Heart left ventricle (tissue), 16 donors: ENCODE measurements around the gene APC2. TPM values are rescaled to one million over a fixed set of nuclear protein-coding genes. Genes with fewer than 3 reads are reported as not detected.

Experiments
- ATAC-seq, 4 donors: fragments of 200-7000 bp; cut with Tn5 transposase; one replicate each; pipeline ENCODE4 v1.9.1; 2020 to 2022; ENCODE audit warnings: moderate library complexity in 4 of 4, mild to moderate bottlenecking in 3 of 4, moderate number of reproducible peaks in 1 of 4
- DNase-seq, 5 donors: peaks; one replicate each; pipeline ENCODE4 v3.0.0-alpha.2; 2020
- H3K27ac ChIP-seq, 12 donors: fragments of 200-600 bp; sonication (generic) in 4 of 12; one replicate each; pipeline versions ENCODE4 v1.5.0 to v1.8.0; 2016 to 2022; ENCODE audit warnings: mild to moderate bottlenecking in 2 of 12
- H3K27me3 ChIP-seq, 9 donors: fragments of 200-600 bp; sonication (generic) in 2 of 9; one replicate each; pipeline versions ENCODE4 v1.5.1 to v1.8.0; 2016 to 2022; ENCODE audit warnings: mild to moderate bottlenecking in 3 of 9
- H3K36me3 ChIP-seq, 9 donors: fragments of 200-600 bp; sonication (generic) in 2 of 9; one replicate each; pipeline versions ENCODE4 v1.5.0 to v1.8.0; 2018 to 2022; ENCODE audit warnings: mild to moderate bottlenecking in 2 of 9
- H3K4me1 ChIP-seq, 12 donors: fragments of 200-600 bp; sonication (generic) in 4 of 12; one replicate each; pipeline versions ENCODE4 v1.5.0 to v1.8.0; 2016 to 2022; ENCODE audit warnings: mild to moderate bottlenecking in 3 of 12
- H3K4me3 ChIP-seq, 12 donors: fragments of 200-600 bp; sonication (generic) in 4 of 12; one replicate each; pipeline versions ENCODE4 v1.5.0 to v1.8.0; 2017 to 2022; ENCODE audit warnings: mild to moderate bottlenecking in 9 of 12, moderate library complexity in 4 of 12
- H3K9me3 ChIP-seq, 12 donors: fragments of 200-600 bp; sonication (generic) in 4 of 12; one replicate each; pipeline versions ENCODE4 v1.5.0 to v1.8.0; 2016 to 2022; ENCODE audit warnings: mild to moderate bottlenecking in 1 of 12
- POLR2A ChIP-seq, 2 donors: fragments of 450-650 bp; IDR thresholded peaks; one replicate each; pipeline ENCODE4 v1.6.1; 2017; ENCODE audit warnings: antibody characterized with exemption in 2 of 2, mild to moderate bottlenecking in 2 of 2, moderate library complexity in 2 of 2
- WGBS, 4 donors: extraction: QIAGEN DNeasy Blood & Tissue Kit in 2 of 4; methylation state at CpG; one replicate each; pipeline versions ENCODE4 v1.1.5 to v1.1.7; 2013 to 2018; 5-methylcytosine and 5-hydroxymethylcytosine counted together
- intact Hi-C, 10 donors: fragments of 100-400 bp; cut with DNase I; formaldehyde crosslinking; loops; one replicate each; pipeline versions ENCODE4 v1.11.1 to v1.14.2; 2022
- polyA plus RNA-seq, 2 donors: library from polyadenylated mRNA; stranded (reverse); fragments of 200-250 nt; gene quantifications; one replicate each; pipeline ENCODE4 v1.2.3, GENCODE V29; 2013
- total RNA-seq, 9 donors: library from RNA; depleted of rRNA in 2 of 9; stranded (reverse); fragments of >200 nt in 2 of 9; fragmentation: NEBNext Ultra II Directional in 3 of 9; extraction: Animal tissue kit (Norgen Biotek cat#: 25700) in 3 of 9; gene quantifications; one replicate each; pipeline versions ENCODE4 v1.1.0 to v1.2.4, GENCODE V29; 2016 to 2023
- TF ChIP-seq, protein P1 (sequence below), 12 donors: fragments of 200-600 bp; sonication (generic) in 4 of 12; IDR thresholded peaks; one replicate each; pipeline versions ENCODE4 v1.5.0 to v1.8.0; 2018 to 2022; ENCODE audit warnings: antibody characterized with exemption in 12 of 12, mild to moderate bottlenecking in 5 of 12
- donor health status: ischemic (EF 13 %, LVEDD 7.1; RV severe dilation, severe dysfunction).
- donor health status: healthy with polysubstance abuse.
- donor health status: DM: no; HTN: yes; CAD: no.
- donor health status: DM: no; HTN: no; CAD: no.
- donor health status: ischemic (EF 25% LVEDD 6.9; RV normal size, moderate dysfunction).
- donor health status: ischemic (EF 25% LVEDD 5.7; RV mildly dilated, moderate dysfunction).
- donor health status: healthy.
- donor health status: DM: yes; HTN: yes; CAD: no.
- donor health status: ischemic (EF 35%, LVEDD 5.7; RV mildly dilated, moderate dysfunction).
- donor health status: nonischemic (EF 11% LVEDD 7.7; RV severe dilation, severe dysfunction).
- donor health status: DM: yes; HTN: yes; CAD: no.
- donor health status: PGD.
- donor health status: ischemic (EF 29% LVEDD 5.4; RV normal size, mild dysfunction).
- donor health status: nonischemic (EF 23%, LVEDD 6.1; RV moderate dilation, normal function).

Gene APC2
- total and polyA plus RNA-seq, 11 donors: 0.04 to 0.72 (median 0.11) TPM; not detected in 1

DNA sequence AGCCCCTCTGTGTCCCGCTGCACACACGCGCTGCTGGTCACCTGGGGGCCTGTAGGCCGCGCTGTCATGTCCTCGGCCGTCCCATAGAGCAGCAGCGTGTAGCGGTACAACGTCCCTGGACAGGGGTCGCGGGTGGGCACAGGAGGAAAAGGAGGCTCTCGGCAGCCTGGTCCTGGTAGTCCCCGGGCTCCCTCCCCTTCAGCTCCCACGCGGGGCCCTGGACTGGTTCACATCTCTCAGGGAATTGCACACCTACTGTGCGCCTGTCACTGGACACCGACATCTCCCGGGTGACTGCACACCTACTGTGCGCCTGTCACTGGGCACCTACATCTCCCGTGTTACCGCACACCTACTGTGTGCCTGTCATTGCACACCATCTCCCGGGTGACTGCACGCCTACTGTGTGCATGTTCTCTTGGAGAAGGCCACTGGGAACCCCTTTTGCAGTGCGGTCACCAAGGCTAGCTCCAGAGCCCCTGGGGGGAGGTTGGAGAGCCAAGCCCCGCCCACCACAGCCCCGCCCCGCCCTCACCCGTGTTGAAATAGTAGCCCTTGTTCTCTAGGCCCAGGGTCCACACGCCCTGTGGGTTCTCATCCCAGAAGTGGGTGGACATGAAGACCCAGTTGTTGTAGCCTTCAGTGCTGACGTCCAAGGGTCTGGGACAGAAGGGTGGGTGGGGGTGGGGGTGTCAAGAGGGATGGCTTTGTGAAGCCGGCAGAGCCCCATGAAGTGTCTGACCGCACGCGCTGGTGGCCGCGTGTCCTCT is 32.6 kb downstream of the APC2 start:
- 79 to 84% (median 80%) methylated on average over 28 to 37 of the region's 37 CpGs for WGBS, 4 donors
- H3K9me3 ChIP-seq: no peaks in the 10 kb centered on the region
- peaks cover 0 to 2% (median 0%) of the 10 kb centered on the region in 9 donors for H3K36me3 ChIP-seq
- no peaks in the 10 kb centered on the region for H3K27me3 ChIP-seq
- H3K4me3 ChIP-seq: no peak overlapping the region
- no peak for TF ChIP-seq POLR2A (IDR thresholded peaks at IDR 0.05)
- TF ChIP-seq, protein P1, sequence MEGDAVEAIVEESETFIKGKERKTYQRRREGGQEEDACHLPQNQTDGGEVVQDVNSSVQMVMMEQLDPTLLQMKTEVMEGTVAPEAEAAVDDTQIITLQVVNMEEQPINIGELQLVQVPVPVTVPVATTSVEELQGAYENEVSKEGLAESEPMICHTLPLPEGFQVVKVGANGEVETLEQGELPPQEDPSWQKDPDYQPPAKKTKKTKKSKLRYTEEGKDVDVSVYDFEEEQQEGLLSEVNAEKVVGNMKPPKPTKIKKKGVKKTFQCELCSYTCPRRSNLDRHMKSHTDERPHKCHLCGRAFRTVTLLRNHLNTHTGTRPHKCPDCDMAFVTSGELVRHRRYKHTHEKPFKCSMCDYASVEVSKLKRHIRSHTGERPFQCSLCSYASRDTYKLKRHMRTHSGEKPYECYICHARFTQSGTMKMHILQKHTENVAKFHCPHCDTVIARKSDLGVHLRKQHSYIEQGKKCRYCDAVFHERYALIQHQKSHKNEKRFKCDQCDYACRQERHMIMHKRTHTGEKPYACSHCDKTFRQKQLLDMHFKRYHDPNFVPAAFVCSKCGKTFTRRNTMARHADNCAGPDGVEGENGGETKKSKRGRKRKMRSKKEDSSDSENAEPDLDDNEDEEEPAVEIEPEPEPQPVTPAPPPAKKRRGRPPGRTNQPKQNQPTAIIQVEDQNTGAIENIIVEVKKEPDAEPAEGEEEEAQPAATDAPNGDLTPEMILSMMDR (IDR thresholded peaks at IDR 0.05): no peak
- H3K4me1 ChIP-seq: peaks cover 0 to 18% (median 17%) of the 10 kb centered on the region in 12 donors
- intact Hi-C loops: no loop called here
- H3K27ac ChIP-seq: no peak overlapping the region
- peak in 2 of 5 donors; percentile 16 to 59 for DNase-seq
- ATAC-seq: no peak

DNA sequence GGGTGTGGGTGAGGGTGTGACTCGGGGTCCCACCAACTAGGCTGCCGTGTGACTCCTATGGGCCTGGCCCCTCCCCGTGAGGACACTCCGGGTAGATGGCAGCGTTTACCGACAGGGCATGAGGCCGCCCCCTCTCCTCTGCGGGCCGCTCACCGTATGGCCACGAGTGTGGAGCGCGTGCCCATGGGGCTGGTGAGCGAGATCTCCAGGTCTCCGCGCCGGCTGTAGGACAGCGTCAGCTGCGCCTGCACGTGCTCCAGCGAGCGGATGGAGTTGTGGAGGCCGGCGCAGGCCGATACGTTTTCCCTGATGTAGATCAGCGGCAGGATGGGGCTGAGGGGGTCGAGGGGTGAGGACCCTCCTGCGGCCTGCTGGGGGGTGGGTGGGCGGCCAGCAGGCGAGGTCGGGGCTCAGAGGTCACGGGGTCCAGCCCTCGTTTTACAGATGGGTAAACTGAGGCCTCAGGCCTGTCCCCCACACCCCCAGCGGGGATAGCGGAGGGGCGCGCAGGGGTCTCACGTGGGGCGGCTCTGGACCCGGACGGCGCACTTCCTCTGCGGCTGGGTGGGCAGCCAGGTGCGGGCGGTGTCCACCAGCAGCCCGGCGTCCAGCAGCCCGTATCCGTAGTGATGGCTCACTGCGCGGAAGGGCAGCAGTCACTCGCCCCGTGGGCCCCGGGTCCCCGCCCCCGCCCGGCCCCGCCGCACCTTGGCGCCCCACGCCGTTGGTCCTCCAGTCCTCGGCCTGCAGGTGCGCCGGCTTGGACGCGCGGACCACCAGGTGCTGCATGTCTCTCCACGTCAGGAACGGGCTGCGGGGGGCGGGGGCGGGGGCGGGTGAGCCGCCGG is 33.4 kb downstream of the APC2 start:
- DNase-seq (peak in 2 of 5 donors; percentile 16 to 61), ATAC-seq (no peak)
- intact Hi-C loops: no loop called here
- Histone ChIP-seq H3K9me3 (no peaks in the 10 kb centered on the region), H3K36me3 (no peaks in the 10 kb centered on the region), H3K27me3 (no peaks in the 10 kb centered on the region), H3K27ac (no peak overlapping the region), H3K4me3 (no peak overlapping the region), H3K4me1 (peaks cover 0 to 10% (median 9%) of the 10 kb centered on the region in 12 donors)
- no peak for TF ChIP-seq POLR2A (IDR thresholded peaks at IDR 0.05)
- TF ChIP-seq, protein P1 (IDR thresholded peaks at IDR 0.05): no peak
- 89 to 95% (median 90%) methylated on average over 33 to 77 of the region's 77 CpGs for WGBS, 4 donors

DNA sequence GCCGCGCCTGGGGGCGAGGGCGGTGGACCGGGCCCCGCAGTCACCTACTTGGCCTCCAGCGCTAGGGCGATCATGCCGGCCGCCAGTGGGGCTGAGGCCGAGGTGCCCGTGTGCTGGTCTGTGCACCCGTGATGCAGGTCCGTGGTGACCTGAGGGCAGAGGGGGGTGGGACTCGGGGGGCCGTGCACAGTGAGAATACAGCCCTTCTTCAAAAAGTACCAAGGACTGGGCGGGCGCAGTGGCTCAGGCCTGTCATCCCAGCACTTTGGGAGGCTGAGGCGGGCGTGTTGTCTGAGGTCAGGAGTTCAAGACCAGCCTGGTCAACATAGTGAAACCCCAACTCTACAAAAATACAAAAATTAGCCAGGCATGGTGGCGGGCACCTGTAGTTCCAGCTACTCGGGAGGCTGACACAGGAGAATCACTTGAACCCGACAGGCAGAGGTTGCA is 34.1 kb downstream of the APC2 start:
- DNase-seq (peak in 1 of 5 donors; percentile 16), ATAC-seq (no peak)
- H3K36me3 ChIP-seq: no peaks in the 10 kb centered on the region
- H3K4me3 ChIP-seq: no peak overlapping the region
- intact Hi-C loops: no loop called here
- TF ChIP-seq, protein P1 (IDR thresholded peaks at IDR 0.05): no peak
- no peak for TF ChIP-seq POLR2A (IDR thresholded peaks at IDR 0.05)
- 88 to 92% (median 90%) methylated on average over 20 to 23 of the region's 23 CpGs for WGBS, 4 donors
- H3K27me3 ChIP-seq: no peaks in the 10 kb centered on the region
- H3K4me1 ChIP-seq: peaks cover 0 to 6% (median 5%) of the 10 kb centered on the region in 12 donors
- H3K9me3 ChIP-seq: no peaks in the 10 kb centered on the region
- H3K27ac ChIP-seq: no peak overlapping the region
